Fibroblast of skin of left quadriceps (primary cell): ENCODE results near the gene KNL1.
"Not testable (repeated sequence)": the region's sequence is repeated elsewhere in the genome, so short reads cannot be mapped to it uniquely, and the experiment has no call there.

ENCODE experiments used
- DNase-seq, 2 experiments: peaks; one replicate each; pipeline ENCODE4 v3.0.0-alpha.2; 2013; ENCODE audit warnings: low read depth in 2 of 2

Gene KNL1

GRCh38 chr15:40593588-40594428 lies at the start of gene KNL1:
Gene KNL1 (plus strand): TSS chr15:40594249. CDS start chr15:40602932, 8,683 bp downstream.
- DNase-seq = peak; percentile 92 to 94

- DNase-seq = no peak
Measured at GRCh38 chr15:40545457-40545856, 48.6 kb upstream of the KNL1 start.

- DNase-seq = no peak
Measured at GRCh38 chr15:40548610-40549009, 45.4 kb upstream of the KNL1 start.

- no peak for DNase-seq
Measured at GRCh38 chr15:40549894-40550293, 44.2 kb upstream of the KNL1 start.

- DNase-seq = no peak
Measured at GRCh38 chr15:40550341-40551037, 43.6 kb upstream of the KNL1 start.

GRCh38 chr15:40554161-40554525 lies 39.9 kb upstream of the KNL1 start:
- no peak for DNase-seq

- DNase-seq = no peak
Measured at GRCh38 chr15:40555876-40556275, 38.2 kb upstream of the KNL1 start.

- no peak for DNase-seq
Measured at GRCh38 chr15:40558952-40559742, 34.9 kb upstream of the KNL1 start.

- no peak for DNase-seq
Measured at GRCh38 chr15:40562691-40563090, 31.4 kb upstream of the KNL1 start.

GRCh38 chr15:40563426-40563825 lies 30.6 kb upstream of the KNL1 start:
- no peak for DNase-seq

GRCh38 chr15:40564591-40565332 lies 29.3 kb upstream of the KNL1 start, which contains the start of gene CCDC32:
Gene CCDC32 (minus strand): TSS chr15:40565042. CDS start chr15:40563015, 2,027 bp downstream.
- DNase-seq = peak; percentile 95 to 96

GRCh38 chr15:40565333-40566238 lies 28.5 kb upstream of the KNL1 start:
- DNase-seq = no peak

- no peak for DNase-seq
Measured at GRCh38 chr15:40567111-40567510, 26.9 kb upstream of the KNL1 start.

GRCh38 chr15:40569129-40569953 lies 24.7 kb upstream of the KNL1 start, which contains the start of gene RPUSD2:
Gene RPUSD2 (plus strand): TSS chr15:40569299. CDS start chr15:40569338, 39 bp downstream.
- DNase-seq = peak; percentile 77 to 78

- no peak for DNase-seq
Measured at GRCh38 chr15:40575113-40575512, 18.9 kb upstream of the KNL1 start.

GRCh38 chr15:40576914-40577313 lies 17.1 kb upstream of the KNL1 start:
- DNase-seq = not testable (repeated sequence)

- no peak for DNase-seq
Measured at GRCh38 chr15:40578892-40579291, 15.2 kb upstream of the KNL1 start.

- not testable (repeated sequence) for DNase-seq
Measured at GRCh38 chr15:40581796-40582195, 12.3 kb upstream of the KNL1 start.

- no peak for DNase-seq
Measured at GRCh38 chr15:40582726-40583246, 11.3 kb upstream of the KNL1 start.
